HEK293T (cell line): ENCODE results near the gene WDR37.

Experiments
- BHLHE40 ChIP-seq: fragments of 450-650 bp; IDR thresholded peaks from 2 replicates; pipeline ENCODE4 v1.6.1; 2016; ENCODE audit warnings: mild to moderate bottlenecking, moderate library complexity, borderline replicate concordance
- FOXA1 ChIP-seq: fragments of 450-650 bp; IDR thresholded peaks from 2 replicates; pipeline ENCODE4 v1.6.1; 2016; ENCODE audit warnings: mild to moderate bottlenecking
- TF ChIP-seq, protein P1 (sequence below): fragments of 450-650 bp; IDR thresholded peaks from 2 replicates; pipeline ENCODE4 v1.6.1; 2016

DNA sequence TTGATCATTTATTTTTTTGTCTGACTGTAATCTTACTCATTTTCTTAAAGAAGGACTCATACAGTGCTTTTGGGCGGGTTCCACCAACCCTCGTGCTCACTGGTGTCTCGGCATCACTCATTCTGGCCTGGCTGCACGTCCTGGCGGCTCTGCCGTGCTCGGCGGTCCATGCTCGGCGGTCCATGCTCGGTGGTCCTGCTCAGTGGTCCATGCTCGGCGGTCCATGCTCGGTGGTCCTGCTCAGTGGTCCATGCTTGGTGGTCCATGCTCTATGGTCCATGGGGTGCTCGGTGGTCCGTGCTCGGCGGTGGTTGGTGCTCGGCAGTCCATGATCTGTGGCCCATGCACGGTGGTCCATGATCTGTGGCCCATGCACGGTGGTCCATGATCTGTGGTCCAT is 72.5 kb downstream of the WDR37 start:
- TF ChIP-seq FOXA1 (no peak), BHLHE40 (no peak)
- TF ChIP-seq, protein P1, sequence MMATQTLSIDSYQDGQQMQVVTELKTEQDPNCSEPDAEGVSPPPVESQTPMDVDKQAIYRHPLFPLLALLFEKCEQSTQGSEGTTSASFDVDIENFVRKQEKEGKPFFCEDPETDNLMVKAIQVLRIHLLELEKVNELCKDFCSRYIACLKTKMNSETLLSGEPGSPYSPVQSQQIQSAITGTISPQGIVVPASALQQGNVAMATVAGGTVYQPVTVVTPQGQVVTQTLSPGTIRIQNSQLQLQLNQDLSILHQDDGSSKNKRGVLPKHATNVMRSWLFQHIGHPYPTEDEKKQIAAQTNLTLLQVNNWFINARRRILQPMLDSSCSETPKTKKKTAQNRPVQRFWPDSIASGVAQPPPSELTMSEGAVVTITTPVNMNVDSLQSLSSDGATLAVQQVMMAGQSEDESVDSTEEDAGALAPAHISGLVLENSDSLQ, result no peak
